Measurements from ENCODE around the gene PANX1.
A peak's percentile ranks its signal among the peaks of the same experiment; 100 is the strongest.

PANX1 gene

GRCh38 chr11:94183886-94184264 lies 55.2 kb downstream of the PANX1 start:
- Mint-ChIP-seq H3K27ac (no peak overlapping the region), H3K27me3 (no peaks in the 10 kb centered on the region), H3K4me1 (no peaks in the 10 kb centered on the region), H3K4me3 (no peak overlapping the region), H3K9me3 (peaks cover 4 to 6% of the 10 kb centered on the region in 2 donors)
- no peak for ATAC-seq
- peak; percentile 17 to 19 for DNase-seq

DNA sequence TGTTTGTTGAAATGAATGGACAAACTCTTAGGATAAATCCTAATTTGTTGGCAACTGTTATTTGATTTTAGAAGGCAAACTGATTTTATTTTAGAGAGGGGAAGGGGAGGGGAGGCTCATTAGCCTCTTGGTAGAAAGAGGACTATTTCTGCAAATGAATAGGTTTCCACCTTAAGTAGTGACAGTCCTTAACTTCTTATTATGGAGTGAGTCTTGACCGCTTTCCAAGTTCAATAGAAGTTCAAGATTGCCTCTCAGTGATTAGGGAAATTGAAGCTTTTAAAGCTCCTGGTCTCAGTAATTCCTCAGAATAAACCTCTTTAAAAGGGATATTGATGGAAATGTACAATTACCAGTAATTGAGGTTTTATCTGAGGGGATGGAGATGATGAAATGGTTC lies 55.7 kb downstream of the PANX1 start:
- Mint-ChIP-seq H3K27ac (no peak overlapping the region), H3K9me3 (peaks cover 6 to 7% of the 10 kb centered on the region in 2 donors), H3K4me1 (no peaks in the 10 kb centered on the region), H3K27me3 (no peaks in the 10 kb centered on the region), H3K4me3 (no peak overlapping the region)
- DNase-seq = no peak
- no peak for ATAC-seq

GRCh38 chr11:94184846-94185245 lies 56.2 kb downstream of the PANX1 start:
- DNase-seq (no peak), ATAC-seq (no peak)
- Mint-ChIP-seq H3K9me3 (peaks cover 6 to 7% of the 10 kb centered on the region in 2 donors), H3K4me3 (no peak overlapping the region), H3K27ac (no peak overlapping the region), H3K27me3 (no peaks in the 10 kb centered on the region), H3K4me1 (no peaks in the 10 kb centered on the region)

- no peaks in the 10 kb centered on the region for H3K27me3 Mint-ChIP-seq
- H3K4me3 Mint-ChIP-seq = no peak overlapping the region
- H3K9me3 Mint-ChIP-seq = peaks cover 6 to 7% of the 10 kb centered on the region in 2 donors
- H3K4me1 Mint-ChIP-seq = no peaks in the 10 kb centered on the region
- no peak overlapping the region for H3K27ac Mint-ChIP-seq
- DNase-seq = no peak
- ATAC-seq = no peak
Observed at GRCh38 chr11:94185416-94186084, 56.9 kb downstream of the PANX1 start.

- Mint-ChIP-seq H3K9me3 (peaks cover 6 to 10% of the 10 kb centered on the region in 2 donors), H3K4me1 (no peaks in the 10 kb centered on the region), H3K27ac (no peak overlapping the region), H3K4me3 (no peak overlapping the region), H3K27me3 (no peaks in the 10 kb centered on the region)
- ATAC-seq (peak; percentile 18), DNase-seq (no peak)
Observed at GRCh38 chr11:94186342-94187203, 57.9 kb downstream of the PANX1 start.

- DNase-seq (no peak), ATAC-seq (no peak)
- Mint-ChIP-seq H3K27me3 (no peaks in the 10 kb centered on the region), H3K4me1 (no peaks in the 10 kb centered on the region), H3K4me3 (no peak overlapping the region), H3K9me3 (peaks cover 6 to 10% of the 10 kb centered on the region in 2 donors), H3K27ac (no peak overlapping the region)
Observed at GRCh38 chr11:94193288-94193687, 64.6 kb downstream of the PANX1 start.

DNA sequence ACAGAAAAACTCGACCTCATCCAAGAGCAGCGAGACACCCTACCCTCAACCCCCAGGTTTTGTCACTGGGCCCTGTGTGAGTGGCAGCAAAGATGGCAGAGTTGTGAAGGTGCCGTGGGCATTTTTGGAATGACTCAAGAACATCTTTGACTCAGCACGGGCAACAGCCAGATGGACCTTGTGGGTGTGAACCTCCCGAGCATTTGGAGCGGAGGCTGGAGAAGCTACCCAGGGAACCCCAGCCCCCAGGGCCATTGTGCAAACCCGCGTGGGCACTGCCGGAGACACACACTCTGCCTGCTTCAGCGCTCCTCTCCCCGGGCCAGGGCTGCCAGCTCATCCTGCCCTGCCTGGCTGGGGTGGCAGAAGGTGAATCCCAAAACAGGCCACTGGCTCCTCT lies 66.1 kb downstream of the PANX1 start:
- ATAC-seq (no peak), DNase-seq (no peak)
- no peaks in the 10 kb centered on the region for H3K27me3 Mint-ChIP-seq
- H3K4me3 Mint-ChIP-seq = no peak overlapping the region
- H3K9me3 Mint-ChIP-seq = peaks cover 0 to 3% of the 10 kb centered on the region in 2 donors
- no peaks in the 10 kb centered on the region for H3K4me1 Mint-ChIP-seq
- H3K27ac Mint-ChIP-seq = no peak overlapping the region

- DNase-seq = no peak
- no peaks in the 10 kb centered on the region for H3K4me1 Mint-ChIP-seq
- no peaks in the 10 kb centered on the region for H3K27me3 Mint-ChIP-seq
- no peaks in the 10 kb centered on the region for H3K9me3 Mint-ChIP-seq
- no peak overlapping the region for H3K4me3 Mint-ChIP-seq
- no peak overlapping the region for H3K27ac Mint-ChIP-seq
- no peak for ATAC-seq
Observed at GRCh38 chr11:94196363-94196762, 67.7 kb downstream of the PANX1 start.

- Mint-ChIP-seq H3K27ac (no peak overlapping the region), H3K4me3 (no peak overlapping the region), H3K9me3 (no peaks in the 10 kb centered on the region), H3K4me1 (no peaks in the 10 kb centered on the region), H3K27me3 (no peaks in the 10 kb centered on the region)
- no peak for DNase-seq
- no peak for ATAC-seq
Observed at GRCh38 chr11:94198718-94199117, 70.1 kb downstream of the PANX1 start.

- no peaks in the 10 kb centered on the region for H3K9me3 Mint-ChIP-seq
- no peak for ATAC-seq
- H3K4me3 Mint-ChIP-seq = no peak overlapping the region
- no peaks in the 10 kb centered on the region for H3K4me1 Mint-ChIP-seq
- H3K27me3 Mint-ChIP-seq = no peaks in the 10 kb centered on the region
- DNase-seq = no peak
- peak overlapping the region in 1 of 2 donors; percentile 50 for H3K27ac Mint-ChIP-seq
Observed at GRCh38 chr11:94199136-94200130, 70.8 kb downstream of the PANX1 start.

DNA sequence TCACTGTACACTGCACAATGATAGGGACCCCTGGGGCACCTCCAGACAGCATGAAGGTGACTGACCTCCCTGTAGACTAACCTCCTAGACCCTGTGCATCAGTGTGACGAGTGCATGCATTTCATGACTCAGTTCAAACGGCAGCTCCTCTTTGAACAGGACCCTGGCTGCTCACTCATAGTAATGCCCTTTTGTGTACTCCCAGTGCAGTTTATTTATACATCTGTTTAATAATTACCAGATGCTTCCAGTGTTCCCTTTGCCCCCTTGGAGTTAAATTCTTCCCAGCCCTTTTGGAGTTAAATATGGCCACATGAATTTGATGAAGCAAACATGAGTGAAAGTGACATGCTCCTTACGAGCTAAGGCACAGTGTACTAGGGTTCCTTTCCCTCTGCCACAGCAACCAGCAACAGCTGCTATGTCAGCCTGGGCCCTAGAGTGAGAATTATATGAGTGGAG lies 72.4 kb downstream of the PANX1 start:
- no peaks in the 10 kb centered on the region for H3K27me3 Mint-ChIP-seq
- no peak overlapping the region for H3K27ac Mint-ChIP-seq
- DNase-seq (no peak), ATAC-seq (no peak)
- H3K4me1 Mint-ChIP-seq = no peaks in the 10 kb centered on the region
- no peak overlapping the region for H3K4me3 Mint-ChIP-seq
- H3K9me3 Mint-ChIP-seq = no peaks in the 10 kb centered on the region

DNA sequence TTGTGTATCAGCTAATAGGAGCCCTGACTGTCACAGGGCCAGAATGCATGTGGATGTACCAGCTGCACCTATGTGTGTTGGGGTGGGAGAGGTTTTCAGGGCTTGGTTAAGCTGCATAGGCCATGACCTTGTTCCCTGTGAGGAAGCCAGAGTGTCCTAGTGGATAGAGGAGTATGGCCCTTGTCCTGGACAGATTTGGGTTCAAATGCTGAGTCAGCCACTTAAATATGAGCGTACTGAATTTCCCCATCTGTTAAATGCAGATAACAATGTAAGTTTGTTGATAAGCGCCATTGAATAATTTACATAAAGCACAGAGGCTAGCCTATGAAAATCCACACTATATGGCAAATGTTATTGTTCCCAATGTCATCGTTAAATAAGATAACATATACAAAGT lies 74.4 kb downstream of the PANX1 start:
- no peaks in the 10 kb centered on the region for H3K27me3 Mint-ChIP-seq
- no peaks in the 10 kb centered on the region for H3K4me1 Mint-ChIP-seq
- DNase-seq = no peak
- no peak overlapping the region for H3K27ac Mint-ChIP-seq
- no peaks in the 10 kb centered on the region for H3K9me3 Mint-ChIP-seq
- no peak for ATAC-seq
- no peak overlapping the region for H3K4me3 Mint-ChIP-seq

GRCh38 chr11:94211261-94211830 lies 82.7 kb downstream of the PANX1 start:
- Mint-ChIP-seq H3K9me3 (no peaks in the 10 kb centered on the region), H3K4me1 (no peaks in the 10 kb centered on the region), H3K4me3 (no peak overlapping the region), H3K27me3 (no peaks in the 10 kb centered on the region), H3K27ac (no peak overlapping the region)
- DNase-seq (no peak), ATAC-seq (no peak)

DNA sequence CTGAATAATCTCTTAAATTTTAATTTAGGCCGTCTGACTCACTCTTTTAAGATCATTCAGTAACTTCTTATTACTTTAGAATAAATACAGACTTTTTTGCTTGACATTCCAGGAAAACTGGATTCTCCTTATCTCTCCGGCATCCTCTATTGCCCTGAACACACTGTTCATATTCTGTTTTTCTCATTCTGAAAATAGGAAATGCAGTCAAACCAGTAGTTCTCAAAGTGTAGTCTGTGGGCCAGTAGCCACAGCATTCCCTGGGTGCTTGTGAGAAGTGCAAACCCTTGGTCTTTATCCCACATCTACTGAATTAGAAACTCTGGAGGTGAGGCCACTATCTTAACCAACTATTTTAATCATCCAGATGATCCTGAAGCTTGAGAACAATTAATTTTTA lies 84.3 kb downstream of the PANX1 start:
- no peak for ATAC-seq
- H3K4me1 Mint-ChIP-seq = no peaks in the 10 kb centered on the region
- H3K9me3 Mint-ChIP-seq = peaks cover 0 to 4% of the 10 kb centered on the region in 2 donors
- no peak overlapping the region for H3K27ac Mint-ChIP-seq
- DNase-seq = no peak
- no peak overlapping the region for H3K4me3 Mint-ChIP-seq
- H3K27me3 Mint-ChIP-seq = no peaks in the 10 kb centered on the region

DNA sequence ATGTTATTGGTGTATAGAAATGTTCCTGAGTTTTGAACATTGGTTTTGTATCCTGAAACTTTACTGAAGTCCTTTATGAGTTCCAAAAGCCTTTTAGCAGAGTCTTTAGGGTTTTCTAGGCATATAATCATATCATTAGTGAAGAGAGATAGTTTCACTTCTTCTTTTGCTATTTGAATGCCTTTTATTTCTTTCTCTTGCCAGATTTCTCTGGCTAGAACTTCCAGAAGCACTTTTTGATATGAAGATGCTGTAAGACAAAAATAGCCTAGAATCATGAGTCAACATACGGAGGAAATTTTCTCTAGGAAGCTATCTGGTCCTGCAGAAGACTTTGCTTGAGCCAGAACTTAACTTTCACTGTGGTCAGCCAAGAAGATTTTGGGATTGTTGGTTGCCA lies 89.1 kb downstream of the PANX1 start:
- H3K4me3 Mint-ChIP-seq = no peak overlapping the region
- no peaks in the 10 kb centered on the region for H3K27me3 Mint-ChIP-seq
- no peak overlapping the region for H3K27ac Mint-ChIP-seq
- ATAC-seq (no peak), DNase-seq (no peak)
- peaks cover 21 to 34% of the 10 kb centered on the region in 2 donors for H3K9me3 Mint-ChIP-seq
- H3K4me1 Mint-ChIP-seq = no peaks in the 10 kb centered on the region

Measured in stimulated activated naive CD8-positive, alpha-beta T cell treated with anti-CD3 and anti-CD28 coated beads, Interleukin-15, amount 100 ng/mL, for 72 hours (primary cell).